GM15510 (cell line): Measurements from ENCODE around the gene PCDHA12.

ENCODE experiments used
- POLR2A ChIP-seq: IDR thresholded peaks from 3 replicates; pipeline ENCODE4 v1.6.1; 2011; ENCODE audit warnings: borderline replicate concordance; ENCODE audit not compliant: insufficient read length; ENCODE audit errors: extremely low read depth

PCDHA12 gene

GRCh38 chr5:140857177-140857986 lies 17.7 kb upstream of the PCDHA12 start:
- TF ChIP-seq POLR2A: no peak

- TF ChIP-seq POLR2A: no peak
Observed at GRCh38 chr5:140857987-140858240, 17.2 kb upstream of the PCDHA12 start.

- TF ChIP-seq POLR2A: no peak
Observed at GRCh38 chr5:140862441-140863295, 12.4 kb upstream of the PCDHA12 start.

GRCh38 chr5:140868721-140869554 lies 6.2 kb upstream of the PCDHA12 start, which contains the start of gene PCDHA11:
Gene PCDHA11, plus strand, starts transcription at chr5:140868957. Its CDS starts 147 bp downstream, at chr5:140869104.
- no peak for TF ChIP-seq POLR2A

DNA sequence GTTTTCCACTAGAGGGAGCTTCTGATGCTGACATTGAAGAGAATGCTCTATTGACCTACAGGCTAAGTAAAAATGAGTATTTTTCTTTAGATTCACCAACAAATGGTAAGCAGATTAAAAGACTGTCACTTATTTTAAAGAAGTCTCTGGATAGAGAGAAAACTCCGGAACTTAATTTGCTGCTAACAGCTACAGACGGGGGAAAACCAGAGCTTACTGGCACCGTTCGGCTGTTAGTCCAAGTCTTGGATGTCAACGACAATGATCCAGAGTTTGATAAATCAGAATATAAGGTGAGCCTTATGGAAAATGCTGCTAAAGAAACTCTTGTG lies 5.6 kb upstream of the PCDHA12 start:
- TF ChIP-seq POLR2A: no peak

DNA sequence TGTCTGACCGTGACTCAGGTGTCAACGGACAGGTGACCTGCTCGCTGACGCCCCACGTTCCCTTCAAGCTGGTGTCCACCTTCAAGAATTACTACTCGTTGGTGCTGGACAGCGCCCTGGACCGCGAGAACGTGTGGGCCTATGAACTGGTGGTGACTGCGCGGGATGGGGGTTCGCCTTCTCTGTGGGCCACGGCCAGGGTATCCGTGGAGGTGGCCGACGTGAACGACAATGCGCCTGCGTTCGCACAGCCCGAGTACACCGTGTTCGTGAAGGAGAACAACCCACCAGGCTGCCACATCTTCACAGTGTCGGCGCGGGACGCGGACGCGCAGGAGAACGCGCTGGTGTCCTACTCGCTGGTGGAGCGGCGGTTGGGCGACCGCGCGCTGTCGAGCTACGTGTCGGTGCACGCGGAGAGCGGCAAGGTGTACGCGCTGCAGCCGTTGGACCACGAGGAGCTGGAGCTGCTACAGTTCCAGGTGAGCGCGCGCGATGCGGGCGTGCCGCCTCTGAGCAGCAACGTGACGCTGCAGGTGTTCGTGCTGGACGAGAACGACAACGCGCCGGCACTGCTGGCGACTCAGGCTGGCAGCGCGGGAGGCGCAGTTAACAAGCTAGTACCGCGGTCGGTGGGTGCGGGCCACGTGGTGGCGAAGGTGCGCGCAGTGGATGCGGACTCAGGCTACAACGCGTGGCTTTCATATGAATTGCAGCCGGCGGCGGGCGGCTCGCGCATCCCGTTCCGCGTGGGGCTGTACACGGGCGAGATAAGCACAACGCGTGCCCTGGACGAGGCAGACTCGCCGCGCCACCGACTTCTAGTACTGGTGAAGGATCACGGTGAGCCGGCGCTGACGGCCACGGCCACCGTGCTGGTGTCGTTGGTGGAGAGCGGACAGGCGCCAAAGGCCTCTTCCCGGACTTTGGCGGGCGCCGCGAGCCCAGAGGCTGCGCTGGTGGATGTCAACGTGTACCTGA lies 4.6 kb upstream of the PCDHA12 start:
- TF ChIP-seq POLR2A: no peak

DNA sequence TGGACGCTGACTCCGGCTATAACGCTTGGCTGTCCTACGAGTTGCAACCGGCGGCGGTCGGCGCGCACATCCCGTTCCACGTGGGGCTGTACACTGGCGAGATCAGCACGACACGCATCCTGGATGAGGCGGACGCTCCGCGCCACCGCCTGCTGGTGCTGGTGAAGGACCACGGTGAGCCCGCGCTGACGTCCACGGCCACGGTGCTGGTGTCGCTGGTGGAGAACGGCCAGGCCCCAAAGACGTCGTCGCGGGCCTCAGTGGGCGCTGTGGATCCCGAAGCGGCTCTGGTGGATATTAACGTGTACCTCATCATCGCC lies 2.1 kb downstream of the PCDHA12 start:
- TF ChIP-seq POLR2A: no peak

DNA sequence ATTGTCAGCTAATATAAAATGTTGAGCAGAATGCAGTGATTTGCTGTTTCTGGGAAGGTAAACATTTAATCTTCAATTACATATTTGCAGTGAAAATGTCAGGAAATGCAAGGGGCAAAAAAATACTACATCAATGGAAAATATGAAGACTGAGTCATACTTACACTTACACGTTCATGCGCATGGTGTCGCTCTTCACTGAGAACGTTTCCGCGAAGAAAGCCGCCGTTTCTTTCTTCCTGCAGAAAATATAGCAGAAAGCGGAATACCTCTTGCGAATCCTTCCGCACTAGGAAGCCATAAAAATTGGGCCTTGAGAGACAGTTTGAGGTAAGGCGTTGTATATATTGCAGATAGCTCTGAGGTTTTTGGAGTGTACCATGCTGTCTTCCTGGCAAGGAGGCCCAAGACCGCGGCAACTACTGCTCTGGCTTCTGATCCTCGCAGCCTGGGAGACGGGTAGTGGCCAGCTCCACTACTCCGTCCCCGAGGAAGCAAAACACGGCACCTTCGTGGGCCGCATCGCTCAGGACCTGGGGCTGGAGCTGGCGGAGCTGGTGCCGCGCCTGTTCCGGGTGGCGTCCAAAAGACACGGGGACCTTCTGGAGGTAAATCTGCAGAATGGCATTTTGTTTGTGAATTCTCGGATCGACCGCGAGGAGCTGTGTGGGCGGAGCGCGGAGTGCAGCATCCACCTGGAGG lies 6.9 kb downstream of the PCDHA12 start, which contains the start of gene PCDHA13:
Gene PCDHA13 (plus strand): TSS at position 236 of the 702 bp plus-strand sequence. CDS start 145 bp downstream, at position 381.
- TF ChIP-seq POLR2A: no peak

GRCh38 chr5:140882591-140882899 lies 7.4 kb downstream of the PCDHA12 start:
- TF ChIP-seq POLR2A: no peak

- TF ChIP-seq POLR2A: no peak
Observed at GRCh38 chr5:140883373-140883772, 8.3 kb downstream of the PCDHA12 start.

DNA sequence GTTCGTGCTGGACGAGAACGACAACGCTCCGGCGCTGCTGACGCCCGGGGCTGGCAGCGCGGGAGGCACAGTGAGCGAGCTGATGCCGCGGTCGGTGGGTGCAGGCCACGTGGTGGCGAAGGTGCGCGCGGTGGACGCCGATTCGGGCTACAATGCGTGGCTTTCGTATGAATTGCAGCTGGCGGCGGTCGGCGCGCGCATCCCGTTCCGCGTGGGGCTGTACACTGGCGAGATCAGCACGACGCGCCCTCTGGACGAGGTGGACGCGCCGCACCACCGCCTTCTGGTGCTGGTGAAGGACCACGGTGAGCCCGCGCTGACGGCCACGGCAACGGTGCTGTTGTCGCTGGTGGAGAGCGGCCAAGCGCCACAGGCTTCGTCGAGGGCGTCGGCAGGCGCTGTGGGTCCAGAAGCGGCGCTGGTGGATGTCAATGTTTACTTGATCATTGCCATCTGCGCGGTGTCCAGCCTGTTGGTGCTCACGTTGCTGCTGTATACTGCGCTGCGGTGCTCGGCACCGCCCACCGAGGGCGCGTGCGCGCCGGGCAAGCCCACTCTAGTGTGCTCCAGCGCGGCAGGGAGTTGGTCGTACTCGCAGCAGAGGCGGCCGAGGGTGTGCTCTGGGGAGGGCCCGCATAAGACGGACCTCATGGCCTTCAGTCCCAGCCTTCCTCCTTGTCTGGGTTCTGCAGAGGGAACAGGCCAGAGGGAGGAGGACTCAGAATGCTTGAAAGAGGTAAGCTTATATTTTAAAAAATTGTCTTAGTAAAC lies 9.0 kb downstream of the PCDHA12 start:
- no peak for TF ChIP-seq POLR2A

DNA sequence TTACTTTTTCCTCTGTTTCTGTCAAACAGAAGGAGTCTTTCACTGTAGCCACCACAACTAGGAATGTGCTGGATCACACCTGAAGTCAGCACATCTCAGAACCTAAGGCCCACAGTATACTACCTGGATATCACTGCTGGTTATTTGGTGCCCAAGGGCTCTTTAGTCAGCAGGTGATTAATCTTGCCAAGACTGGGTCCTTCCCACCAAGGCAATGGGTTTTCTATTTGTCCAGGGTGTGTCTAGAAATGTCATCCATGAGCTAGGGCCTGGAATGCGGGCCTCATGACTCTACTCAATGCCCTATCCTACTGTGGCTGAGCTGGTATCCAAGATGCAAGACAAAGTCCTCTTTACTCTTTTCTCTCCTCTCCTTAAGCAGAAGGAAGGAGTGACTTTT lies 41.2 kb downstream of the PCDHA12 start:
- TF ChIP-seq POLR2A: no peak

DNA sequence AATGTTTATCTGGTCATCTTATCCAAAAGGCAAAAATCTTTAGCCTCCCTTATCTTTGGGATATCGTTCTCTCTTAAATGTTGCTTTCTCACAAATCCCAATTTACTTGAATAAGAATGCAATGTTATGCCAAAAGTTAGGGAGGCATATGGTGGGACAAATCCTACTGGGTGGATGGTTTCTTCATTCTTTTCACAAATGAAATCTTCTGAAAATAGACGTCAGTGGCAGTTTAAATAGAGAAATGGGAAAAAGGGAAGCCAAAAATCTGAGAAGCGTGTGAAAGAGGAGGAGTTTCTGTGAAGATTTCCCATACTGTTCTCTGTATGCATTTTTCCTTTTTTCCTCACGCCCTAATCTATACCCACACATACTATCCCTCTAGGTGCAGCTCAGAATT lies 48.5 kb downstream of the PCDHA12 start:
- no peak for TF ChIP-seq POLR2A
